GM21360 (cell line): ENCODE results near the gene CASZ1.

Experiments used
- ATAC-seq: cut with Tn5 transposase; IDR thresholded peaks from one replicate; pipeline ENCODE4 v1.9.1; 2021; ENCODE audit warnings: mild to moderate bottlenecking, moderate library complexity; ENCODE audit not compliant: unreplicated experiment

Gene CASZ1

DNA sequence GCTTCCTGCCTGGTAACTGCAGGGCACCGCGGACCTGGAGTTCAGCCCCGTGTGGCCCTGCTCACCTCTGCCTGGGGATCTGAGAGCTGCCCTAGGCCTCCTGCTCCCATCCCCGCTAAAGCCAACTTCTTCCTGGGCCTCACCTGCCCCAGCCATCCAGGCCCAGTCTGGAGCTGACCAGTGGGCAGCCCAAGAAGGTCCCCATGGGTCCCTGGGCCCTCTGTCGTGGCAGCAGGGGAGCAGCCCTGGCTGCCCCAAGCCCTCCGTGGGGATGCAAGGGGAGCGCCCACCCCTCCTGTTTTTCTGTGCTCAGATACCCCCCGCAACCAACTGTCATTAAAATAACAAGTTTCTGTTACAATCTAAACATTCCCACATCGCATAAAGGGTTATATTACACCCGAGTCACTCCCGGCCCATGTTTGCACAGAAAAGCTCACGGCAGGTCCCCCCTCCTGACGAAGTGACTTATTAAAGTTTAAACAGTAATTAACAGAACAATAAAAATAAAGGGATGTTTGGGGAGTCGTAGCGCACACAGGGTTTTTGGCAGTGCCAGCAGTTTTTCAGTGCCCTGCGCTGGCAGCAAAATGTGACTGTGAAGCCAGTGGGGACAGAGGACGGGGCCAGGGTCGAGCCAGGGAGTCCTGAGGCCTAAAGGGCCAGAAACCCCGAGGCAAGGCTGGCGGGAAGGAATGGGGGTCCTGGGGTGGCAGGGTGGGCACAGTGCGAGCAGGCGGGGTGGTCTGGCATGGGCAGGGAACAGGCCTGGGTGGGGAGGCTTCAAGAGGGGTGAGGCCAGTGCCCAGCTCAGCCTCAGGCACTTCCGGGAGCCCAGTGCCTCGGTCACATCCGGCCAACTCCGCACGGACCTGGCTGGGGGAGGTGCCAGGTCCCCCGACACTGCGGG lies 121.5 kb downstream of the CASZ1 start:
- no peak for ATAC-seq

DNA sequence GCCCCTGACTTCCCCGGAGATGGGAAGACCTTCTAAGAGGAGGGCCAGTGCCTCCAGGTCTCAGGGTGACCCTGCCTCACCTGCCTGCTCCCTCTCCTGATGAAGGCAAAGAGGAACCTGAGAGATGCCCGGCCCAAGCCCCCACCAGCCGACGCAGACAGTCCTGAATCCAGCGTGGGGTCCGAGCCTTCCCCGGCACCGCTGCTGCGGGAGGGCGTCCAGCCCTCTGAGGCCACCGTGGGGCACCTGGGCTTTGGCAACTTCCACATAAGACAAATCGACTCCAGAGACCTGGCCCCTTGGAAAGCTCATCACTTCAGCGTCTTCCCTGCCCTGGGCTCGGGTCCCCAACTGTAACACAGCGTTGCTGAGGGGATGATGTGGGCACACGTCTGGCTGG lies 122.2 kb downstream of the CASZ1 start:
- ATAC-seq = no peak

DNA sequence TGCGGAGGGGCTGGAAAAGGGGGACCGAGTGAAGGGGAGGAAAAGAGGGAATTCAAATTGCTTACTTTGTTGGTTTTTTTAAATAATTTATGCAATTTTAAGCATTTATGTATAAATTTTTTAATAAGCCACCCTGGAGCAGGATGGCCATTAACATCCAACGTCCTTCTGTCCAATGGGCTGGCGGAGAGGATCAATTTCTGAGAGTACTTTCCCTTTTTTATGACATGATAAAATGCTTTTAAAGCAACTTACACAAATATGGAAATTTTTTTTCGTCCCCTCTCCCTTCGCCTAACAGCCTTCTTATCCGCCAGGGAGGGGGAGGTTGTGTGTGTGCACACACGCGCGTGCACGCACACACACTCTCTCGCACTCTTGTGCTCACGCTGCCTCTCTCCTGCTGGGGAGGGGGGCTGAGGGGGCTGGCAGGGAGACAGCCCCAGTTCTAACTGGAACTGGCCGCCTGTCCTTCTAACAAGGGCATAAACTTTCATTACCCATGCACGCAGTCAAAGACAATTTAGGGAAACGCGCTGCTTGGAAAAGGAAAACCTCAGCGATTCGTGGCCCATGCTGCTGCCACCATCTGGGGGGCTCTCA lies 123.2 kb downstream of the CASZ1 start:
- ATAC-seq = no peak

DNA sequence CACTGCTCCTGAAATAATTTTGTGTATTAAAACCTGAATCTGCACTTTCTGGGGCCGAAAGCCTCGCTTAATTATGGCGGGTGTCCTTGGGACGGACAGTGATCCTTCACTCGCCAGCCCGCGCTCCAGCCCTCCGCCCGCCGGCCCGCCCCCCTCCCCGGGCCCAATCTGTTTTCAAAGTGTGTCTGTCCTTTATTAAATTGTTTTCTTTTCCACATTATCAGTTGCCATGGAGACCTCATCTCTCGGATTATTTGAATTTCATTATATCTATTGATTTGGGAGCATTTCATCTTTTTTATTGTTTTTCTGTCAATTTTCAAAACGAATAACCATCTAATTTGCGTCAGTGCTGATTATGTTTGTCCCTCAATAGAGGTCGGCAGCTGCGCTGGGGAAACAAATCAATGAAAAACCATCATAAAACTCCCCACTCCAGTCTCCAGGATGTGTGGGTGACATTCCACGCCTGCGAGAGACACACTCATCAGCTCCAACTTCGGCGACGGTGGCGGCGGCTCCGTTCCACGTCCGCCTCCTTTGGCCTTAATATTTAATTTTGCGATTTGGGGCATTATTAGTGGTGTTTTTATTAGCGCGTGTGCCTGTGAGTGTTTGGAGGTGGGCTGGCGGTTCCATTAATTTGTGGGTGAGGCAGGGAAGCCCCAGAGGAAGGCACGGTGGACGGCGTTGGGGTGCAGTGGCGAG lies 123.9 kb downstream of the CASZ1 start:
- no peak for ATAC-seq

DNA sequence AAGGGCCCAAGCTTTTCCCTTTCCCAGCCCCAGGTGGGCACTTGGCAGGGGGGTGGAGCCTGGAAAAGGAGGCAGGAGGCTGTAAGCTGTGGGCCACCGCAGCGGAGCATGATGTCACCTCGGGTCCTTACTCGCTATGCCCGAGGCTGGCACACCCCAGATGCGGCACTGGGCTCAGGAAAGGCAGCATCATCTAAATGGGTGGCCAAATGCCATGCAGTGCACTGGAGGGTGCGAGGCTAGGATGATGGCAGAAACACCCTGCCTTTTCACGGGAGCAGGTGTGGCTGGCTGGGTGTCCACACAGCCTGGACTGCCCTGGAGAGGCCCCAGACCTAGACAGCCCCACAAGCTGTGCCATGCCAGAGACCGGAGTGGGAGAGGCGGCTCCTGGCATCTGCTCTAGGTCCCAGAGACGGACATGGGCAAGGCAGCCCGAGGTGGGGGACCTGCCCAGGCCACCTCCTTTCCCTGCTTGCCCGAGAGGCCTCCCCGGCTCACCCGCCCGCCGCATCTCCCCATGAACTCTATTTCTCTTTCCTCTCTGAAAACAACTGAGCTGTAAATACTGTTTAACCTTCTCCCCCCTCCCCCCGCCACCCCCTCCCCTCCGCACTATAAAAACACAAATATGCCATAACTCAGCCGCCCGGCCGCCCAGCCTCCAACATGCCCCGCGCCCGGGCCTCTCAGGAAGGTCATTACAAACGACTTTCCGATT lies 124.7 kb downstream of the CASZ1 start:
- ATAC-seq = no peak

DNA sequence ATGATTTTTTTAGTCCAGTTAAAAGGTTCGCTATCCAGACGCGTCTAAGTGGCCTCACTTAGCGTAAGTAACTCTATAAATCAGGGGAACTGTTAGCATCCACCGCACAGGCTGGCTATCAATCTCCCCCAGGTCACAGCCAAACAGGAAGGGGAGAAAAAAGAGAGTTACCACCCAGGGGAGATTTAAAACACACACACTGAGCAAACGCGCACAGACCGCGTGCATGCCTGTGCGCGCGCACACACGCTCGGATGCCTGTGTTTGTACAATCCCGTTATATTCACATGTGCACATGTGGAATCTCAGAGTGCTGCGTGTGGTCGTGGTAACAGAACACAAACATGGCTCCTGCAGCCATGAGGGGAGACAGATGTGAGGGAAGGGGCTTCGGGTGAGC lies 125.4 kb downstream of the CASZ1 start:
- no peak for ATAC-seq

DNA sequence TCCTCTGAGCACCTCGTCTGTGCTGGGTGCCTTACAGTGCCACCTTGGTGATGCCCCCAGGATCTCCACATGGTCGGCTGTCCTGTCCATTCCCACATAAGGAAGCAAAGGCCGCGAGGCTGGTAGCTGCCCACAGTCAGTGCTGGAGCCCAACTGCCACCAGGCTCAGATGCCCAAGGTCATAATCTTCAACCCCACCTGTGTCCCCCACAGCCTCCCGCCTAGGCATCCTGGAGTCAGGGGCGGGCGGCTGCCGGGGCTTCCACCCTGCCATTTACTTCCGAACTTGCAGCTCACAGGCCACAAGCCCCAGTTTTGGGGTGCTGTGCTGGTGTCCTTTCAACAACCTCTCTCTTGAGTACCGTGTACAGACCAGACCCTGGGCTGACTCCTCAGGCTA lies 126.3 kb downstream of the CASZ1 start:
- no peak for ATAC-seq

DNA sequence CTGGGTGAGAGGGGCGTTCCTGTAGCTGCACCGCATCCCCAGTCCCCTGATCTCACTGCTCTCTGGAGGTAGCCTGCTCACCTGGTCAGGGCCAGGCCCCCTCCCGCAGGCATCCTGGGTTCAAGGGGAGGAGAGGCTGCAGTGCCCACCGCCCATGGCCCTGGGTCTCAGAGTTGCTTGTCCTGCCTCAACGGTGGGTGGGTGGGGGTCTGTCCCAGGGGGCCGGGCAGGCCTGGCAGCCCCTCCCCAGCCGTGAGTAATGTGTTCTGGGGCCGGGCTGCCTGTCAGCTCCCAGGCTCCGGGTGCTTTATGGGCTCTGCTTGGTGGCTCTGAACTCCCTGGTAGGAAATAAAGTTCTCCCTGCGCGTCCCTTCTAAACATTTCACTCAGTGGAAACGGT lies 126.9 kb downstream of the CASZ1 start:
- ATAC-seq = no peak

DNA sequence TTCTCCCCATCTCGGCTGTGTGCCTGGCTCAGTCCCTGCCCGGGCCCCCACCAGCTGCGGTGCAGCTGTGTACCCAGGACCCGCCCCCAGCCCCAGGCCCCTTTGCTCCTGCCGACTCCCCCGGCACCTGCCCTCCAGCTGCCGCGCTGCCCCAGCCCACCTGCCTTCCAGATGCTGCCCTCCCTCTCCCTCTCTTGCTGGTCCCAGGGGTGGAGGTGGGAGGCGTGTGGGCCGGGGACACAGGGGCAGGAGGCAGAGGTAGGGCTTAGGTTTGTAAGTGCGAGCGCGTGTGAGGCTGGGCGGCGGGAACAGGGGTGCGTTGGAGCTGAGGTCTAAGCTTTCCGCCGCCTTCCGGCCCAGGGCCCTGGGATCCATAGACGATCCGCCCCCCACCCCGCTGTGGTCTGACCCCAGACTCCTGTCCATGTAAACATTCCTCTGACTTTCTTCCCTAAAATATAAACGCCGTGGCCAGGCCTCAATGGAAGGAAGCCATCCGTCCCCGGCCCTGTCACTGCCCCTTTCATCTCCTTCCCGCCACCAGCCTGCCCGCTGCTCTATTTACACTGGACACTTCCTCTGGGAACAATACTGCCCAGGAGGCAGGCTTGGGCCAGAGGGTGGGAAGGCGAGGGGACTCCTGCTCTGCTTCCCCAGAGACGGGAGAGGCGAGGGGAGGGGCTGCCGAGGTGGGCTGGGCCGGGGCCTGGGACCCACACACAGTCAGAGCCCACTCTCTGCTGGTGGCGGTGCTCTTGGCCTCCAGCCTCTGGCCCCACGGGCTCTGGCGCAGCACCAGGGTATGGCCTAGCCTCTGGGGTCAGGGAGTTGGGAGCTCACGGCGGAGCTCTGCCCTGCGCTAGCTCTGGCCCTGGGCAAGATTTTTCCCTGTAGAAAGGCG lies 128.3 kb downstream of the CASZ1 start:
- ATAC-seq = no peak

DNA sequence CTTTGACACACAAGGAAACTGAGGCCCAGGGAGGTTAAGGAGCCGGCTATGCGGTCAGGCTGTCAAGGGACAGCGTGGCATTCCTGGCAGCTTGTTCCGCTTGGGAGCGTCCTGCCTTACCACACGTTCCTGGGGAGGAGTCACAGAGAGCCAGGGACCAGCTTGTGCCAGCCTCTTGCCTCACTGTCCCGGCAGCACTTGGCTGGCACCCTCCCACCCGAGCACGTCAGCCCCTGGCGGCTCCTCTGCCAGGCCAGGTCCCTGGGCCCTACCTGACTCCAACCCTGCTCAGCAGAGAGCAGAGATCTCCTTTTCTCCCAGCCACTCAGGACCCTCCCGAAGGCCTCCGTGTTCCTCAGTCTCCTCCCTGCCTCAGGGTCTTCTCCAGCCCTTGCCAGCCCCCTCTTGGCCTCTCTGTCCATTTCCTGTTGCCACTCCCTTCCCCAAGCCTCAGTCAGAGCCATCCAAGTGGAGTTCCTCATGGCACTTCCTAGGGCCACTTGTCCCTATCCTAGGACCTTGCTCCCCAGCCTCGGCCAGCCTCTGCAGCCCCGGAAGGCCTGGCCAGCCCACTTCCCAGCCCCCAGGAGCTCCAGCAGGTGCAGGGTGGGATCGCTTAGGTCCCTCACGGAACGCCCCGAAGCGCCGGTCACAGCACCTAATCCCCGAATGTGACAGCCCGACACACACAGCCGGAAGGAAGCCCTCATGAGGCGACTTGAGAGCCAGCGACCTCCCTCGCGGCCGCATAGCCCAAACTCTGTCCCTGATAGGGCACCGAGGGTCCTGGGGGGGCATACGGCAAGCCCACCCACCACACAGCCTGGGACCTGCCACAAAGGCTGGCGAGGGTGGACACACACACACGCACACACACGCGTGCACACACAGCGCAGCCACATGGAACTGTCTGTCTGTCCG lies 130.3 kb downstream of the CASZ1 start:
- no peak for ATAC-seq

DNA sequence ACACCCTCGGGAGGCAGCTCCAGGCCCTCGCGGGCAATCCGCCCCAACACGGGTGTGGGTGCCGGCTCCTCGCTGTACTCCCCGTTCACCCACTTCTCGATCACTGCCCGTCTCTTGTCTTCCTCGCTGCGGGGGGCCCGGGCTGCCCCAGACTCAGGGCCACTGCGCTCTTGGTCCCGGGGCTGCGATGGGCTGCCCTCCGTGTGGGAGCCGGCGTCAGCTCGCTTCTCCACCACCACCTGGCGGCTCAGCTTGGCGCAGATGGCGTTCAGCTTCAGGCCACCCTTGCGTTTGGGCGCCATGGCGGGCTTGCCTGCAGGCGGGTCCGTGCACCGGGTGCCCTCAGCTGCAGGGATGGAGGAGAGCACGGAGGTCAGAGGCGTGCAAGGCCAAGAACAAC lies 131.2 kb downstream of the CASZ1 start:
- no peak for ATAC-seq

DNA sequence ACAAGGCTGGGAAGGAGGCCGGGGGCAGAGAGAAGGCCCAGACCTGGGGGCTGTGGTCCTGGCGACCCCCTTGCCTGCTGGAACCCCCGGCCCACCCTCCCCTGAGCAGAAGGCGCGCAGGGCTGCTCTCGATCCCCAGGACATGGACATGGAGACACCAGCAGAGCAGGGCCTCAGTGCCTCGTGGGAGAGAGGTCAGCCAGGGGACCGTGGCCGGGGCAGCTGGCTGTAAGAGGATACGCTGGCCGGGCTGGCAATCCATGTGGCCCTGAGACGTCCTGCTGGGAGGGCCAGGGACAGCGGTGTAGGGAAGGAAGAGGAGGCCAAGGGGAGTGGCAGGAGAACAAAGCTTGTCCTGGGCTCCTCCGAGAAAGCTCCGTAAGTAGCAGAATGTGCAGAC lies 132.2 kb downstream of the CASZ1 start:
- no peak for ATAC-seq

DNA sequence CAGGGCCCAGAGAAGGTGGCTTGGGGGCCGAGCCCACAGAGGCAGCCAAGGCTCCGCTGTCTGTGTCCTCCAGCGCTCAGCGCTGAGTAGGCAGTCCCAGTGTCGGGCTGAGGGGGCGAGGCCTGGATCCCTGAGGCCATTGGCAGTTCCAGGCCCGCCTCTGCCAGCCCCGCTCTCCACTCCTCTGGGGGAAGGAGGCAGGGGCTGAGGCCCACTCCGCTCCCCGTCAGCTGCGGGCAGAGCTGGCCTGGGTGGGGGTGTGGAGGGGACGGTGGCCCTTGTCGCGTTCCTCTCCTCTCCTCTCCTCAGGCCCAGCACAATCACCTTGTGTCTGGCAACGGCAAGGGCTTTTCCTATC lies 132.8 kb downstream of the CASZ1 start:
- ATAC-seq = no peak

DNA sequence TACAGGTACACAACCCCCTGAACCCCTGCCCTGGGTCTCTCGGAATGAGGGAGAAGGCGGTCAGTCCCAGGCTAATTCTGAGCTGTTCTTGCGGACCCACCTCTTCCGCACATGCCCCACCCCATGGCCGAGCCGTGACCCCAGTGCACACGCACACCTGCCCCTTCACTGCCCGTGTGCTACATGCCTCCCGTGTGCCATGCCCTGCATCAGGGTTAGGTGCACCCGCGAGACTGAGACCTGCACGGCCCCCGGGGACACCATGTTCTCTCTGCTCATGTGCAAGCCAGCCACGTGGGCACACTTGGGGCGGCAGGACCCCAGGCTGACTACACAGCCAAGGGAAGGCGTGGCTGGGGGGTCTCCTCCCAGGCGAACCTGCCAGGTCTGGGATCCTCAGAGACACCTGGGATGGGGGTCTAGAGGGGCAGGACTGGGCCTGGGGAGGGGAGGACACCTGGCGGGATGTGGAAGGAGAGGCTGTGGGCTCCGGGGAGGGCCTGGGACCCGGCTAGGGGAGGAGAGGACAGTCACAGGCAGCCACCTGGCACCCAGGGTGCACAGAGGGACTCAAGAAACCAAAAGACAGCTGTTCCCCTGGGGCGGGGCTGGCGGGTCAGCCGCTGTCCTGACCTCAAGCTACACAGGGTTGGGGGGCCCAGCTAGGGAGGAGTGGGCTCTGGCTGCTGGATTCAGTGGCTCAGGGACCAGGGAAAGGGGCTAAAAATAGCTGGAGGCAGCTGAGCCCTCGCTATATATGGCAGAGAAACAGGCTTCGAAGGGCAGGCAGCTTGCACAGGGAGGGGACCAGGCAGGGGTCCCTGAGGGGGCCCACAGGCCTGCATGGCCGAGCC lies 133.4 kb downstream of the CASZ1 start:
- no peak for ATAC-seq

DNA sequence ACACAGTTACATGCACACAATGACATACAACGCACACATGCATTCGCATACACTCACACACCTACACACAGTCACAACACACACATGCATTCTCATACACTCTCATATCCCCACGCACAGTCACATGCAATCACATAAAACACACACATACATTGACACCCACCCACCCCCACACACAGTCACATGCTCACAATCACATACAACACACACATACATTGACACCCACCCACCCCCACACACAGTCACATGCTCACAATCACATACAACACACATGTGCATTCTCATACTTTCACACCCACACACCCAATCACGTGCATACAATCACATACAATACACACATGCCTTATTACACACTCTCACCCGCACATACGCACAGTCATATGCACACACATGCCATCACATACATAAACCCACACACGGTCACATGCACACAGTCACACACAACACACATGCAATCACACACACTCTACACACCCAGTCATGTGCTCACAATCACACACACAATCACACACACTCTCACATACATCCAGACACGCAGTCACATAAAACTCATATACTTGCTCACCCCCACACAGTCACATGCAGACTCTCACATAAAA lies 134.3 kb downstream of the CASZ1 start:
- no peak for ATAC-seq

DNA sequence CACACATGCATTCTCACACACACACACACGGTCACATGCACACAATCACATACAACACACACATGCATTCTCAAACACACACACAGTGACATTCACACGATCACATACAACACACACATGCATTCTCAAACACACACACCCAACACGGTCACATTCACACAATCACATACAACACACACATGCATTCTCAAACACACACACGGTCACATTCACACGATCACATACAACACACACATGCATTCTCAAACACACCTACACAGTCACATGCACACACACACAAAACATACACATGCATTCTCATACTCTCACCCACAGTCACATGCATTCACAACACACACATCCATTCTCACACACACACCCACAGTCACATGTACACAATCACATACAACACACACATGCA lies 135.0 kb downstream of the CASZ1 start:
- ATAC-seq = no peak

DNA sequence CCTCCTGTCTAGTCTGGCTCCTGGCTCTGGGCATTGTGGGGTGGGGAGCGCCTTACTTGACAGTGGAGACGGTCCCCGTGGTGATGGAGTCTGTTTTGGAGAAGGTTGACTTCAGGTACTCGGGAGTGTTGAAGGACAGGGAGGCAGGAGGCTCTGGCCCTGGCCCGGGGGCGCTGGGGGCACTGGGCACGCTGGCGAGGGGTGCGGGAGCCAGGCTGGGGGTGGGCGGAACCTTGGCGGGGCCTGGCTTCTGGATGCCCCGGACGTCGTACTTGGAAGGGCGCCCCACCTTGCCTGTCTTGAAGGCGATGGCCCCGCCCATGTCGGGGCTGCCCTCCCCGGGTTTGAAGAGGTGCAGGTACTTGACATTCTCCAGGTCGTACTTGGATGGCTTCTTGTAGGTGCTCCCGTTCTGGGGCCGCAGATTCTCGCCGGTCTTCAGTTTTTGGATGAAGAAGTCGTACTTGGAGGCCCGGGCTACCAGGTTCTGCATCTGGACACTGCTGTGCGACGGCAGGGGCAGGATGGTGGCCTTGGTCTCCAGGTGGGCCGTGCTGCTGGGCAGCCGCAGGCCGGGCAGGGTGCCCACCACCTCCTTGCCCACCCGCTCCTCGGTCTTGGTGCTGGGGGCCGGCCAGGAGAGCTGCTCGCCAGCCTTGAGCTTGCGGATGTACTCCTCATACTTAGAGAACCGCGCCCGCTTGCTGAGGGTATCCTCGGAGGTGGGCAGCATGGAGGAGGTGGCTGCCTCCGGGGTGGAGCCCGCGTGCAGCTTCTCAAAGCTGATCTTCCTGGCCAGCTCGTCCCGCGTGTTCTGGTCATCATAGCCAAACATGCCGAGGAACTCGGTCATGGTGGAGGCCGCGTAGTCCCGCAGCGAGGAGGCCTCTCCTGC lies 136.6 kb downstream of the CASZ1 start:
- ATAC-seq = no peak
